ENCODE measurements around the gene DHRS11.

- TF ChIP-seq JUND (IDR thresholded peaks at IDR 0.05; ENCODE audit: low read depth, low read length) (no peak), CTCF (IDR thresholded peaks at IDR 0.05 in 2 of 3, conservative IDR thresholded peaks at IDR 0.05 in 1 of 3; ENCODE audit: control insufficient read depth in 2 of 3, extremely low read depth in 1 of 3, insufficient read depth in 1 of 3, low read depth in 3 of 3, low read length in 3 of 3) (no peak), EP300 (IDR thresholded peaks at IDR 0.05; ENCODE audit: borderline replicate concordance in 1 of 2, control insufficient read depth in 1 of 2, low read depth in 2 of 2, low read length in 2 of 2) (no peak), POLR2AphosphoS2 (IDR thresholded peaks at IDR 0.05; ENCODE audit: low read depth, low read length) (no peak), ZNF687 (IDR thresholded peaks at IDR 0.05) (no peak), ZBTB33 (IDR thresholded peaks at IDR 0.05) (no peak), POLR2A (IDR thresholded peaks at IDR 0.05; ENCODE audit: low read depth, low read length) (no peak), CBX3 (IDR thresholded peaks at IDR 0.05; ENCODE audit: borderline replicate concordance, low read depth) (no peak), USF2 (IDR thresholded peaks at IDR 0.05; ENCODE audit: borderline replicate concordance, low read depth, low read length) (no peak), TAF1 (IDR thresholded peaks at IDR 0.05; ENCODE audit: borderline replicate concordance, low read depth, low read length) (no peak), POLR2AphosphoS5 (IDR thresholded peaks at IDR 0.05; ENCODE audit: low read length) (no peak), YBX1 (IDR thresholded peaks at IDR 0.05) (no peak), EZH2 (IDR thresholded peaks at IDR 0.05; ENCODE audit: borderline replicate concordance, control insufficient read depth, low read depth, low read length) (no peak)
Measured at GRCh38 chr17:36600936-36601302, 9.2 kb downstream of the DHRS11 start.
